ENCODE measurements around the gene CRYBG1. TPM values are rescaled to one million over a fixed set of nuclear protein-coding genes. Genes with fewer than 3 reads are reported as not detected.

Gene CRYBG1
- total RNA-seq, 1 experiment from 2014 or later, result 10.7 TPM

- H3K27ac ChIP-seq (ENCODE audit: low read depth, low read length), result no peak overlapping the region
These were observed 174.5 kb downstream of the CRYBG1 start for GRCh38 chr6:106535012-106535411.

More at GRCh38 chr6:106535012-106535411, 174.5 kb downstream of the CRYBG1 start:
- BruUV-seq (replicated peaks), result no TSS peak
- H3K4me2 ChIP-seq (ENCODE audit: low read length), result no peak overlapping the region
- H3K79me2 ChIP-seq (ENCODE audit: insufficient read depth, low read length), result no peaks in the 10 kb centered on the region
- H3K9ac ChIP-seq (ENCODE audit: low read length), result no peak overlapping the region
- no peaks in the 10 kb centered on the region for H3K36me3 ChIP-seq (ENCODE audit: control insufficient read depth in 1 of 2, insufficient read depth in 2 of 2, low read length in 2 of 2)
- ATAC-seq, result no peak
- H3K27me3 ChIP-seq (ENCODE audit: insufficient read depth, low read length), result no peaks in the 10 kb centered on the region
- no peak overlapping the region for H3K4me3 ChIP-seq (replicated peaks in 1 of 2; ENCODE audit: low read depth in 1 of 2, low read length in 2 of 2)
- intact Hi-C loops (cut with micrococcal nuclease), result no loop called here
- ChIA-PET CTCF (no interaction called here), RAD21 (ENCODE audit: low non-redundant PET in 1 of 2, low total read pairs in 2 of 2, uncharacterized antibody in 2 of 2, unreplicated experiment in 2 of 2) (no interaction called here), POLR2A (no interaction called here)
- TF ChIP-seq CTCF (IDR thresholded peaks at IDR 0.05 in 2 of 3, conservative IDR thresholded peaks at IDR 0.05 in 1 of 3; ENCODE audit: borderline replicate concordance in 1 of 3, insufficient read depth in 1 of 3, low read depth in 2 of 3, low read length in 2 of 3) (no peak), EZH2phosphoT487 (IDR thresholded peaks at IDR 0.05; ENCODE audit: borderline replicate concordance) (no peak), ZBTB33 (IDR thresholded peaks at IDR 0.05; ENCODE audit: extremely low read depth, insufficient replicate concordance, low read length) (no peak), CEBPB (IDR thresholded peaks at IDR 0.05; ENCODE audit: low read depth) (no peak), YY1 (IDR thresholded peaks at IDR 0.05; ENCODE audit: extremely low read depth, insufficient replicate concordance, low read depth, low read length) (no peak), ZNF274 (IDR thresholded peaks at IDR 0.05; ENCODE audit: low read depth, low read length) (no peak), POLR2A (IDR thresholded peaks at IDR 0.05; ENCODE audit: borderline replicate concordance, extremely low read depth, insufficient read depth, insufficient read length) (no peak), POLR2AphosphoS5 (IDR thresholded peaks at IDR 0.05; ENCODE audit: low read depth, low read length) (no peak)
- H2AFZ ChIP-seq (ENCODE audit: low read depth, low read length, poor library complexity, severe bottlenecking), result no peak overlapping the region
- DNase-seq (ENCODE audit: low read depth, low spot score), result no peak
- no peaks in the 10 kb centered on the region for H3K9me2 ChIP-seq (ENCODE audit: insufficient read depth)
- H3K9me3 ChIP-seq (ENCODE audit: control insufficient read depth in 1 of 2, insufficient read depth in 1 of 2, low read depth in 1 of 2, low read length in 2 of 2), result no peaks in the 10 kb centered on the region
- no peaks in the 10 kb centered on the region for H4K20me1 ChIP-seq (ENCODE audit: insufficient read depth)
- H3K4me1 ChIP-seq (ENCODE audit: control insufficient read depth in 1 of 2, insufficient read depth in 2 of 2, low read length in 2 of 2), result 0 out of 4 replicates have a peak, but pooled peaks cover 0 to under 1% of the 10 kb centered on the region in 2 experiments

Data from HCT116 (cell line).